Measurements from ENCODE around the gene NOCT. TPM values are rescaled to one million over a fixed set of nuclear protein-coding genes. Genes with fewer than 3 reads are reported as not detected.

The NOCT gene
- total and polyA plus RNA-seq, 2 of the 8 experiments (the other 6 are each of a cell fraction or from before 2014, with no cell fraction given), result 10.4 to 45.5 TPM

GRCh38 chr4:138996090-138996489, 19.5 kb upstream of the NOCT start:
- no peaks in the 10 kb centered on the region for H3K27me3 ChIP-seq (replicated peaks in 1 of 4; ENCODE audit: control insufficient read depth in 3 of 4, extremely low read depth in 1 of 4, insufficient read depth in 3 of 4, low read length in 3 of 4)
- no peak overlapping the region for H3K4me3 ChIP-seq (ENCODE audit: extremely low read depth in 1 of 4, insufficient read depth in 2 of 4, low read depth in 3 of 4, low read length in 4 of 4)
- CTCF ChIA-PET (ENCODE audit: partially characterized antibody), result interaction anchor here (0.9 to 1.6 kb wide), 2 partner anchors 23 to 56 kb away, joined by 3 to 5 read pairs; no protein-coding TSS in a partner anchor
- FAIRE-seq, result no peak
- no peak overlapping the region for H4K5ac ChIP-seq (ENCODE audit: insufficient read length, low read depth, low read length)
- no peak overlapping the region for H2BK5ac ChIP-seq (ENCODE audit: low read depth, low read length)
- TF ChIP-seq SUZ12 (IDR thresholded peaks at IDR 0.05; ENCODE audit: low read length), result no peak
- TF ChIP-seq CTBP2 (IDR thresholded peaks at IDR 0.05; ENCODE audit: borderline replicate concordance, insufficient read depth, insufficient read length, low read length), result no peak
- TF ChIP-seq CHD2 (IDR thresholded peaks at IDR 0.05; ENCODE audit: low read length), result no peak
- TF ChIP-seq POLR2A (IDR thresholded peaks at IDR 0.05; ENCODE audit: control extremely low read depth in 1 of 2, low read depth in 2 of 2, low read length in 2 of 2), result no peak
- H2BK12ac ChIP-seq (ENCODE audit: low read depth, low read length), result no peak overlapping the region
- no peak overlapping the region for H2BK20ac ChIP-seq (ENCODE audit: low read length)
- H3K23ac ChIP-seq (ENCODE audit: insufficient read length), result no peak overlapping the region
- no peak overlapping the region for H3K14ac ChIP-seq (ENCODE audit: insufficient read length)
- H4K20me1 ChIP-seq (replicated peaks in 1 of 2; ENCODE audit: control insufficient read depth in 1 of 2, insufficient read depth in 2 of 2, low read length in 2 of 2), result no peaks in the 10 kb centered on the region
- peaks cover 0 to 5% of the 10 kb centered on the region in 2 experiments; a peak in 1 of 4 replicates for H3K9me3 ChIP-seq (ENCODE audit: insufficient read depth in 2 of 2, low read depth in 1 of 2, low read length in 1 of 2)
- no peaks in the 10 kb centered on the region for H3K79me2 ChIP-seq (ENCODE audit: control insufficient read depth in 1 of 2, insufficient read depth in 2 of 2, low read length in 2 of 2)
- no peak overlapping the region for H4K8ac ChIP-seq (ENCODE audit: extremely low read depth, insufficient read depth, low read length)
- no peak overlapping the region for H2AFZ ChIP-seq (ENCODE audit: low read length)
- H4K91ac ChIP-seq (replicated peaks; ENCODE audit: insufficient read length, low read length), result no peak overlapping the region
- H3K4ac ChIP-seq (replicated peaks; ENCODE audit: insufficient read length, low read depth, low read length), result no peak overlapping the region
- POLR2A ChIA-PET (ENCODE audit: partially characterized antibody), result interaction anchor here (0.9 to 1.2 kb wide), 2 partner anchors 20 to 22 kb away, joined by 3 to 4 read pairs; no protein-coding TSS in a partner anchor
- 85% methylated on average over 6 of the region's 6 CpGs; no CpG with 5 or more reads in 1 of the 2 experiments for WGBS, 2 experiments (ENCODE audit: extremely low coverage in 1 of 2, insufficient coverage in 1 of 2, insufficient read length in 1 of 2, insufficient replicate concordance in 2 of 2, low coverage in 1 of 2, low lambda C conversion rate in 2 of 2, missing lambda C conversion rate in 1 of 2)
- H2AK5ac ChIP-seq (ENCODE audit: low read depth, low read length), result no peak overlapping the region
- no peak overlapping the region for H3K4me2 ChIP-seq (ENCODE audit: insufficient read depth in 1 of 2, low read depth in 2 of 2, low read length in 2 of 2)
- no peak overlapping the region for H3K18ac ChIP-seq (ENCODE audit: extremely low read depth, low read length)
- H3K4me1 ChIP-seq (replicated peaks in 1 of 4; ENCODE audit: control insufficient read depth in 3 of 4, insufficient read depth in 4 of 4, low read length in 3 of 4), result no peaks in the 10 kb centered on the region
- no peak overlapping the region for H3K9ac ChIP-seq (replicated peaks in 1 of 4; ENCODE audit: extremely low read depth in 1 of 4, low read depth in 3 of 4, low read length in 3 of 4)
- H3K56ac ChIP-seq (replicated peaks; ENCODE audit: insufficient read length, low read depth, low read length), result no peak overlapping the region
- H3K27ac ChIP-seq (ENCODE audit: low read depth, low read length), result no peak overlapping the region
- no peak for DNase-seq (ENCODE audit: low read depth in 1 of 2, low spot score in 2 of 2)
- no peak overlapping the region for H2BK15ac ChIP-seq (ENCODE audit: low read length)
- H3K23me2 ChIP-seq (ENCODE audit: low read depth, low read length), result no peaks in the 10 kb centered on the region
- no peaks in the 10 kb centered on the region for H3K79me1 ChIP-seq (ENCODE audit: low read depth, low read length)
- no peaks in the 10 kb centered on the region for H3K36me3 ChIP-seq (ENCODE audit: control insufficient read depth in 2 of 4, insufficient read depth in 4 of 4, low read length in 3 of 4)
- no peak overlapping the region for H2BK120ac ChIP-seq (replicated peaks; ENCODE audit: low read depth, low read length)

All from H1 (cell line).